K562 (cell line): Measurements from ENCODE around the gene ZNF219.

ENCODE experiments used
- EZH2 ChIP-seq: IDR thresholded peaks from 2 replicates; pipeline ENCODE4 v1.6.1; 2012; ENCODE audit warnings: low read depth, mild to moderate bottlenecking, inconsistent platforms, low read length, borderline replicate concordance
- POLR2AphosphoS5 ChIP-seq: IDR thresholded peaks from 2 replicates; pipeline ENCODE4 v1.6.1; 2011; ENCODE audit warnings: mild to moderate bottlenecking, low read depth, low read length, moderate library complexity; ENCODE audit not compliant: control insufficient read depth, insufficient read depth
- SIN3A ChIP-seq, 2 experiments: fragments of 150-350 bp in 1 of 2; IDR thresholded peaks; 2 replicates each; pipeline ENCODE4 v1.6.1; 2011 to 2016; ENCODE audit warnings: borderline replicate concordance in 2 of 2, low read depth in 2 of 2, low read length in 2 of 2, mild to moderate bottlenecking in 2 of 2, moderate library complexity in 2 of 2; ENCODE audit not compliant: control insufficient read depth in 1 of 2
- ZNF561 ChIP-seq: fragments of 450-650 bp; formaldehyde crosslinking; conservative IDR thresholded peaks from 2 replicates; pipeline ENCODE4 v1.4.0; 2020; ENCODE audit warnings: mild to moderate bottlenecking, moderate library complexity
- TF ChIP-seq, protein P1 (sequence below): IDR thresholded peaks from 2 replicates; pipeline ENCODE4 v1.6.1; 2011; ENCODE audit not compliant: insufficient read length; ENCODE audit errors: extremely low read depth

GRCh38 chr14:21097636-21098075 lies 799 bp downstream of the ZNF219 start:
- no peak for TF ChIP-seq ZNF561 (CRISPR knock-in tag)
- no peak for TF ChIP-seq POLR2AphosphoS5
- TF ChIP-seq EZH2, result no peak
- no peak for TF ChIP-seq SIN3A (IDR thresholded peaks at IDR 0.05; ENCODE audit: borderline replicate concordance in 2 of 2, control insufficient read depth in 1 of 2, low read depth in 2 of 2, low read length in 2 of 2)
- TF ChIP-seq, protein P1, sequence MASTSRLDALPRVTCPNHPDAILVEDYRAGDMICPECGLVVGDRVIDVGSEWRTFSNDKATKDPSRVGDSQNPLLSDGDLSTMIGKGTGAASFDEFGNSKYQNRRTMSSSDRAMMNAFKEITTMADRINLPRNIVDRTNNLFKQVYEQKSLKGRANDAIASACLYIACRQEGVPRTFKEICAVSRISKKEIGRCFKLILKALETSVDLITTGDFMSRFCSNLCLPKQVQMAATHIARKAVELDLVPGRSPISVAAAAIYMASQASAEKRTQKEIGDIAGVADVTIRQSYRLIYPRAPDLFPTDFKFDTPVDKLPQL, result no peak
